Stimulated activated CD8-positive, alpha-beta memory T cell treated with anti-CD3 and anti-CD28 coated beads, Interleukin-15, amount 100 ng/mL, for 1 hour (primary cell): ENCODE data around the gene LIPH.
"Not testable (repeated sequence)": the region's sequence is repeated elsewhere in the genome, so short reads cannot be mapped to it uniquely, and the experiment has no call there.

Experiments
- DNase-seq: peaks from one replicate; pipeline ENCODE4 v3.0.0-alpha.2; 2020; ENCODE audit warnings: low read depth

LIPH gene

GRCh38 chr3:185486394-185486793 lies 66.0 kb downstream of the LIPH start:
- DNase-seq: no peak

GRCh38 chr3:185484296-185484695 lies 68.1 kb downstream of the LIPH start:
- no peak for DNase-seq

- DNase-seq: no peak
Measured at GRCh38 chr3:185479373-185479945, 72.9 kb downstream of the LIPH start.

GRCh38 chr3:185477316-185477715 lies 75.1 kb downstream of the LIPH start:
- no peak for DNase-seq

GRCh38 chr3:185474922-185475321 lies 77.5 kb downstream of the LIPH start:
- DNase-seq: not testable (repeated sequence)

- DNase-seq: no peak
Measured at GRCh38 chr3:185473290-185473815, 79.0 kb downstream of the LIPH start.

- DNase-seq: no peak
Measured at GRCh38 chr3:185470323-185470722, 82.1 kb downstream of the LIPH start.

- no peak for DNase-seq
Measured at GRCh38 chr3:185469542-185469941, 82.8 kb downstream of the LIPH start.

- not testable (repeated sequence) for DNase-seq
Measured at GRCh38 chr3:185466123-185466522, 86.3 kb downstream of the LIPH start.

- no peak for DNase-seq
Measured at GRCh38 chr3:185465471-185465870, 86.9 kb downstream of the LIPH start.

- DNase-seq: no peak
Measured at GRCh38 chr3:185460719-185461350, 91.6 kb downstream of the LIPH start.

GRCh38 chr3:185460309-185460708 lies 92.1 kb downstream of the LIPH start:
- no peak for DNase-seq

GRCh38 chr3:185457376-185457775 lies 95.0 kb downstream of the LIPH start:
- DNase-seq: no peak
